IMR-90 (cell line): ENCODE measurements around the gene PLCB3.

Experiments
- CEBPB ChIP-seq: IDR thresholded peaks from 2 replicates; pipeline ENCODE4 v1.6.1; 2012; ENCODE audit warnings: low read depth, low read length, improper control_type of control experiment
- FOS ChIP-seq: fragments of 150-350 bp; IDR thresholded peaks from 2 replicates; pipeline ENCODE4 v1.6.1; 2016; ENCODE audit warnings: low read depth, low read length
- MAFK ChIP-seq: IDR thresholded peaks from 2 replicates; pipeline ENCODE4 v1.6.1; 2012; ENCODE audit warnings: low read depth, low read length, improper control_type of control experiment
- MXI1 ChIP-seq: IDR thresholded peaks from 2 replicates; pipeline ENCODE4 v1.6.1; 2012; ENCODE audit warnings: low read depth, mild to moderate bottlenecking, low read length, moderate library complexity, borderline replicate concordance
- NFE2L2 ChIP-seq: fragments of 150-350 bp; IDR thresholded peaks from 2 replicates; pipeline ENCODE4 v1.6.1; 2016; ENCODE audit warnings: low read depth, mild to moderate bottlenecking, low read length
- POLR2A ChIP-seq: IDR thresholded peaks from 2 replicates; pipeline ENCODE4 v1.6.1; 2012; ENCODE audit warnings: mild to moderate bottlenecking, low read depth, low read length
- RCOR1 ChIP-seq: IDR thresholded peaks from 2 replicates; pipeline ENCODE4 v1.6.1; 2012; ENCODE audit warnings: mild to moderate bottlenecking, low read length, improper control_type of control experiment; ENCODE audit not compliant: insufficient replicate concordance
- TF ChIP-seq, protein P1 (sequence below): conservative IDR thresholded peaks from 2 replicates; pipeline ENCODE4 v1.5.1; 2012; ENCODE audit warnings: mild to moderate bottlenecking, low read depth, low read length, improper control_type of control experiment
- TF ChIP-seq, protein P2 (sequence below): fragments of 150-350 bp; IDR thresholded peaks from 2 replicates; pipeline ENCODE4 v1.6.1; 2017; ENCODE audit warnings: mild to moderate bottlenecking, antibody characterized with exemption, low read length, low read depth

DNA sequence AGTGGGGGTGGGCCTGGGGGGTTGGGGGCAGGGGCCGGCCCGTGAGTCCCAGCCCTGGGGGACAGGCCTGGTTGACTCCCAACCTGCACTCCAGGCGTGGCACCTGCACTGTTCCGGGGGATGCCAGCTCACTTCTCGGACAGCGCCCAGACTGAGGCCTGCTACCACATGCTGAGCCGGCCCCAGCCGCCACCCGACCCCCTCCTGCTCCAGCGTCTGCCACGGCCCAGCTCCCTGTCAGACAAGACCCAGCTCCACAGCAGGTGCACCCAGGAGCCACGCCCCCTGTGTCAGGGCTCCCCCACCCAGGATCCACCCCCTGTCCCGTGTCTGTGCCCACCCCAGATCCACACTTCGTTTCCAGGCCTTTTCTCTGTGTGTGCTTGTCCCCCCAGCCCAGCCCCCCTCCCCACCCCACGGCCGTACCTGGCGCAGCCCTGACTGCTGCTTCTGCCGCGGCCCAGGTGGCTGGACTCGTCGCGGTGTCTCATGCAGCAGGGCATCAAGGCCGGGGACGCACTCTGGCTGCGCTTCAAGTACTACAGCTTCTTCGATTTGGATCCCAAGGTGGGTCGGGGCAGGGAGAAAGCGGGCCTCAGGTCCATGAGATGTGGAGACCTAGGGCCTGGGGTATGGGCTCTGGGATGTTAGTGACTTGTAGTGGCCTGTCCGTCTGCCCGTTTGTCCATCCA, 40.0 kb upstream of the PLCB3 start:
- TF ChIP-seq, protein P1, sequence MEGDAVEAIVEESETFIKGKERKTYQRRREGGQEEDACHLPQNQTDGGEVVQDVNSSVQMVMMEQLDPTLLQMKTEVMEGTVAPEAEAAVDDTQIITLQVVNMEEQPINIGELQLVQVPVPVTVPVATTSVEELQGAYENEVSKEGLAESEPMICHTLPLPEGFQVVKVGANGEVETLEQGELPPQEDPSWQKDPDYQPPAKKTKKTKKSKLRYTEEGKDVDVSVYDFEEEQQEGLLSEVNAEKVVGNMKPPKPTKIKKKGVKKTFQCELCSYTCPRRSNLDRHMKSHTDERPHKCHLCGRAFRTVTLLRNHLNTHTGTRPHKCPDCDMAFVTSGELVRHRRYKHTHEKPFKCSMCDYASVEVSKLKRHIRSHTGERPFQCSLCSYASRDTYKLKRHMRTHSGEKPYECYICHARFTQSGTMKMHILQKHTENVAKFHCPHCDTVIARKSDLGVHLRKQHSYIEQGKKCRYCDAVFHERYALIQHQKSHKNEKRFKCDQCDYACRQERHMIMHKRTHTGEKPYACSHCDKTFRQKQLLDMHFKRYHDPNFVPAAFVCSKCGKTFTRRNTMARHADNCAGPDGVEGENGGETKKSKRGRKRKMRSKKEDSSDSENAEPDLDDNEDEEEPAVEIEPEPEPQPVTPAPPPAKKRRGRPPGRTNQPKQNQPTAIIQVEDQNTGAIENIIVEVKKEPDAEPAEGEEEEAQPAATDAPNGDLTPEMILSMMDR, result no peak
- TF ChIP-seq POLR2A (no peak), NFE2L2 (no peak), FOS (no peak), MXI1 (no peak), RCOR1 (no peak), CEBPB (no peak), MAFK (no peak)
- TF ChIP-seq, protein P2, sequence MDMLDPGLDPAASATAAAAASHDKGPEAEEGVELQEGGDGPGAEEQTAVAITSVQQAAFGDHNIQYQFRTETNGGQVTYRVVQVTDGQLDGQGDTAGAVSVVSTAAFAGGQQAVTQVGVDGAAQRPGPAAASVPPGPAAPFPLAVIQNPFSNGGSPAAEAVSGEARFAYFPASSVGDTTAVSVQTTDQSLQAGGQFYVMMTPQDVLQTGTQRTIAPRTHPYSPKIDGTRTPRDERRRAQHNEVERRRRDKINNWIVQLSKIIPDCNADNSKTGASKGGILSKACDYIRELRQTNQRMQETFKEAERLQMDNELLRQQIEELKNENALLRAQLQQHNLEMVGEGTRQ, result no peak
